C4-2B (cell line): ENCODE results near the gene MARK2.

Experiments used
- CTCF ChIP-seq: fragments of 450-650 bp; conservative IDR thresholded peaks from 2 replicates; pipeline ENCODE4 v1.5.1; 2017; ENCODE audit warnings: mild to moderate bottlenecking
- ZFX ChIP-seq: fragments of 450-650 bp; IDR thresholded peaks from 2 replicates; pipeline ENCODE4 v1.6.1; 2017

GRCh38 chr11:63871962-63872799 is 33.3 kb downstream of the MARK2 start:
- TF ChIP-seq CTCF, result peak; percentile 70
- no peak for TF ChIP-seq ZFX
